Endodermal cell (in vitro differentiated cells): ENCODE measurements around the gene ADAMTS2. TPM values are rescaled to one million over a fixed set of nuclear protein-coding genes. Genes with fewer than 3 reads are reported as not detected.

Source experiments
- DNase-seq: peaks from one replicate; pipeline ENCODE4 v3.0.0-alpha.2; 2017
- H3K27ac ChIP-seq: 2 replicates; pipeline ENCODE4 v1.5.1; 2013; ENCODE audit warnings: mild to moderate bottlenecking, low read depth, low read length, moderate library complexity
- H3K27me3 ChIP-seq: 2 replicates; pipeline ENCODE4 v1.6.1; 2013; ENCODE audit warnings: mild to moderate bottlenecking, low read length, moderate library complexity; ENCODE audit not compliant: insufficient read depth, control insufficient read depth, poor library complexity, severe bottlenecking
- H3K36me3 ChIP-seq: 2 replicates; pipeline ENCODE4 v1.7.0; 2013; ENCODE audit warnings: mild to moderate bottlenecking, low read length, moderate library complexity; ENCODE audit not compliant: control insufficient read depth, insufficient read depth
- H3K4me1 ChIP-seq: one replicate; pipeline ENCODE4 v1.7.0; 2013; ENCODE audit warnings: low read length; ENCODE audit not compliant: control insufficient read depth, insufficient read depth
- H3K4me3 ChIP-seq: 2 replicates; pipeline ENCODE4 v1.5.1; 2013; ENCODE audit warnings: mild to moderate bottlenecking, low read length, moderate library complexity
- H3K9ac ChIP-seq: 2 replicates; pipeline ENCODE4 v1.6.1; 2013; ENCODE audit warnings: mild to moderate bottlenecking, low read length, moderate library complexity; ENCODE audit not compliant: poor library complexity, severe bottlenecking; ENCODE audit errors: extremely low read depth
- H3K9me3 ChIP-seq: 2 replicates; pipeline ENCODE4 v1.6.1; 2013; ENCODE audit warnings: mild to moderate bottlenecking, low read length, moderate library complexity; ENCODE audit not compliant: control insufficient read depth
- H3K27ac Mint-ChIP-seq: 2 replicates; pipeline ENCODE4 v1.8.0; 2020; ENCODE audit warnings: mixed read lengths
- H3K27me3 Mint-ChIP-seq: 2 replicates; pipeline ENCODE4 v1.8.0; 2021; ENCODE audit warnings: mild to moderate bottlenecking, mixed read lengths; ENCODE audit not compliant: insufficient read depth
- H3K36me3 Mint-ChIP-seq: 2 replicates; pipeline ENCODE4 v1.8.0; 2020; ENCODE audit warnings: low read depth, mixed read lengths
- H3K4me1 Mint-ChIP-seq: 2 replicates; pipeline ENCODE4 v1.8.0; 2020; ENCODE audit warnings: mixed read lengths
- H3K4me3 Mint-ChIP-seq: 2 replicates; pipeline ENCODE4 v1.8.0; 2020; ENCODE audit warnings: mild to moderate bottlenecking, moderate library complexity, mixed read lengths
- H3K9me3 Mint-ChIP-seq: 2 replicates; pipeline ENCODE4 v1.8.0; 2020; ENCODE audit warnings: mild to moderate bottlenecking, mixed read lengths
- WGBS, 2 experiments: methylation state at CpG; one replicate each; pipeline versions ENCODE4 v1.1.5 to v1.1.7; 2013; ENCODE audit warnings: missing lambda C conversion rate in 2 of 2, mixed read lengths in 1 of 2; ENCODE audit not compliant: insufficient coverage in 1 of 2, insufficient read length in 1 of 2; 5-methylcytosine and 5-hydroxymethylcytosine counted together
- total RNA-seq, 2 donors: library from RNA; stranded (reverse); fragmentation: NEBNext Ultra II Directional in 1 of 2; extraction: Animal tissue kit (Norgen Biotek cat#: 25700) in 1 of 2; gene quantifications; 2 replicates in 1 of 2; 3 replicates in 1 of 2; pipeline ENCODE4 v1.2.1, GENCODE V29; 2021
- TF ChIP-seq, protein P1 (sequence below): fragments of 200-600 bp; sonication (generic); conservative IDR thresholded peaks from 2 replicates; pipeline ENCODE4 v1.5.0; 2021; ENCODE audit warnings: antibody characterized with exemption, mild to moderate bottlenecking

ADAMTS2 gene
- total RNA-seq, 2 donors from 2014 or later: 1.2 to 2.6 TPM

DNA sequence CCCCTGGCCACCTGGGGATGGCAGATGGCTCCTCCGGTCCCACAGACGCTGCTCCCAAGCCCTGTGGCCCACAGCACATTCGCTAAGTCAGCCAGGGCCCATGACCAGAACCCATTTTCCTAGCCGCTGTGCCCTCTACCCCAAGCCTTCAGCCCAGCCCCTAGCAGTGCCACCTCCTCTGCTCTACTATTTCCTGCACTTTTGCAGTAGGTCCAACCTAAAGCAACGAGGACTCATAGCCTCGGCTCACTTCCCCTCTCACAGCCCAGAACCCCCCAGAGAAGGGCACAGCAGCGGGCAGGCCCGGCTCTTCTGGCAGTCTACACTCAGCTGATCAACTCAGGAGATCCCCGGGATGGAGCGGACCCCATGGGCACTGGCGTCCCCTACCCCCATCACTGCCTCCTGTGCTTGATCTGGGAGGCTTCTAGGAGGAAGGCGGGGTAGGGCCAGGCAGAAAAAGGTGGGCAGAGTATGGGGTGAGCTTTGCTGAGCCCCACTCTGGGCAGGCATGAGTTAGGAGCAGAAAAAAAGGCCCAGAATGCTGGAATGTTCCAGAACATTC lies 173.9 kb downstream of the ADAMTS2 start:
- no peak for DNase-seq
- Mint-ChIP-seq H3K4me1 (no peaks in the 10 kb centered on the region), H3K36me3 (peaks cover 2% of the 10 kb centered on the region), H3K9me3 (peaks cover 12% of the 10 kb centered on the region), H3K27ac (no peak overlapping the region), H3K27me3 (peaks cover 1% of the 10 kb centered on the region), H3K4me3 (no peak overlapping the region)
- no peaks in the 10 kb centered on the region for H3K36me3 ChIP-seq
- H3K4me1 ChIP-seq: no peaks in the 10 kb centered on the region
- peaks cover 7% of the 10 kb centered on the region for H3K27me3 ChIP-seq
- TF ChIP-seq, protein P1, sequence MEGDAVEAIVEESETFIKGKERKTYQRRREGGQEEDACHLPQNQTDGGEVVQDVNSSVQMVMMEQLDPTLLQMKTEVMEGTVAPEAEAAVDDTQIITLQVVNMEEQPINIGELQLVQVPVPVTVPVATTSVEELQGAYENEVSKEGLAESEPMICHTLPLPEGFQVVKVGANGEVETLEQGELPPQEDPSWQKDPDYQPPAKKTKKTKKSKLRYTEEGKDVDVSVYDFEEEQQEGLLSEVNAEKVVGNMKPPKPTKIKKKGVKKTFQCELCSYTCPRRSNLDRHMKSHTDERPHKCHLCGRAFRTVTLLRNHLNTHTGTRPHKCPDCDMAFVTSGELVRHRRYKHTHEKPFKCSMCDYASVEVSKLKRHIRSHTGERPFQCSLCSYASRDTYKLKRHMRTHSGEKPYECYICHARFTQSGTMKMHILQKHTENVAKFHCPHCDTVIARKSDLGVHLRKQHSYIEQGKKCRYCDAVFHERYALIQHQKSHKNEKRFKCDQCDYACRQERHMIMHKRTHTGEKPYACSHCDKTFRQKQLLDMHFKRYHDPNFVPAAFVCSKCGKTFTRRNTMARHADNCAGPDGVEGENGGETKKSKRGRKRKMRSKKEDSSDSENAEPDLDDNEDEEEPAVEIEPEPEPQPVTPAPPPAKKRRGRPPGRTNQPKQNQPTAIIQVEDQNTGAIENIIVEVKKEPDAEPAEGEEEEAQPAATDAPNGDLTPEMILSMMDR: no peak
- whole genome bisulfite sequencing, 2 experiments: 89 to 91% methylated on average over 3 to 12 of the region's 12 CpGs
- no peak overlapping the region for H3K4me3 ChIP-seq
- no peak overlapping the region for H3K9ac ChIP-seq
- H3K27ac ChIP-seq: no peak overlapping the region
- peaks cover 4% of the 10 kb centered on the region for H3K9me3 ChIP-seq

DNA sequence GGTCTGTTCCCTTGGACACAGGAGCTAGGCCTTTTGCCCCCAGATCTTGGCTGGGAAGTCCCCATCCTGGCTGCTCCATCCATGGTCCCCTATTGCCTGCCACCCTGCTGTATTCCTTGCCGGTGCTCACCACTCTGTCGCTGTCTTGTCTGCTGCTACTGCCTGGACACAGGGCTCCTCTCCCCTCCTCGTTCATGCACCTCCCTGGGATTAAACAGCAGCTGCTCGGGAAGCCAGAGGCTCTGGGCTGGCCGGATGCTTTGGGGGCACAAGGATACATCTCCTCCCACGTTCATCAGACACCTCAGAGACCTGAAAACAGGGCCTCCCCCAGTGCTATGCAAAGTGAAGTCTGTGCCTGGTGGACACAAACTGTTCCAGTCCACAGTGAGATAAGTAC lies 174.7 kb downstream of the ADAMTS2 start:
- peaks cover 12% of the 10 kb centered on the region for H3K9me3 Mint-ChIP-seq
- Histone ChIP-seq H3K27ac (no peak overlapping the region), H3K36me3 (no peaks in the 10 kb centered on the region), H3K27me3 (peaks cover 7% of the 10 kb centered on the region), H3K9me3 (peaks cover 4% of the 10 kb centered on the region), H3K4me3 (no peak overlapping the region), H3K9ac (no peak overlapping the region), H3K4me1 (no peaks in the 10 kb centered on the region)
- H3K27me3 Mint-ChIP-seq: no peaks in the 10 kb centered on the region
- H3K4me1 Mint-ChIP-seq: no peaks in the 10 kb centered on the region
- TF ChIP-seq, protein P1: no peak
- WGBS, 2 experiments: 84 to 95% methylated on average over 4 to 6 of the region's 6 CpGs
- no peak overlapping the region for H3K4me3 Mint-ChIP-seq
- H3K27ac Mint-ChIP-seq: no peak overlapping the region
- no peak for DNase-seq
- peaks cover 2% of the 10 kb centered on the region for H3K36me3 Mint-ChIP-seq

- Mint-ChIP-seq H3K4me3 (no peak overlapping the region), H3K9me3 (peaks cover 12% of the 10 kb centered on the region), H3K4me1 (no peaks in the 10 kb centered on the region), H3K36me3 (peaks cover 2% of the 10 kb centered on the region), H3K27me3 (no peaks in the 10 kb centered on the region), H3K27ac (no peak overlapping the region)
- Histone ChIP-seq H3K9ac (no peak overlapping the region), H3K4me1 (no peaks in the 10 kb centered on the region), H3K4me3 (no peak overlapping the region), H3K36me3 (no peaks in the 10 kb centered on the region), H3K27me3 (peaks cover 7% of the 10 kb centered on the region), H3K9me3 (peaks cover 4% of the 10 kb centered on the region), H3K27ac (no peak overlapping the region)
- TF ChIP-seq, protein P1: no peak
- DNase-seq: no peak
- 92% methylated on average over 1 of the region's 1 CpG; no CpG with 5 or more reads in 1 of the 2 experiments for WGBS, 2 experiments
Measured at GRCh38 chr5:179169836-179170235, 175.4 kb downstream of the ADAMTS2 start.
